Tibial artery (tissue), 4 donors: Measurements from ENCODE around the gene NARF.

Source experiments
- DNase-seq, 2 donors: peaks; one replicate each; pipeline ENCODE4 v3.0.0-alpha.2; 2019
- H3K27ac ChIP-seq, 2 donors: fragments of 200-600 bp; sonication (generic) in 1 of 2; 1 replicate in 1 of 2; 2 replicates in 1 of 2; pipeline ENCODE4 v1.5.1; 2018 to 2019; ENCODE audit warnings: mild to moderate bottlenecking in 1 of 2
- H3K27me3 ChIP-seq, 2 donors: fragments of 200-600 bp; sonication (generic) in 1 of 2; one replicate each; pipeline versions ENCODE4 v1.5.1 to v1.6.0; 2016 to 2019
- H3K36me3 ChIP-seq, 3 donors: fragments of 200-600 bp; sonication (generic) in 2 of 3; one replicate each; pipeline ENCODE4 v1.5.1; 2016 to 2019; ENCODE audit warnings: mild to moderate bottlenecking in 2 of 3
- H3K4me1 ChIP-seq, 4 donors: fragments of 200-600 bp; sonication (generic) in 2 of 4; 1 replicate in 3 of 4; 2 replicates in 1 of 4; pipeline ENCODE4 v1.5.1; 2016 to 2019
- H3K4me3 ChIP-seq, 2 donors: fragments of 200-600 bp; sonication (generic) in 1 of 2; 1 replicate in 1 of 2; 2 replicates in 1 of 2; pipeline ENCODE4 v1.5.1; 2018 to 2019; ENCODE audit warnings: mild to moderate bottlenecking in 2 of 2
- H3K9me3 ChIP-seq, 3 donors: fragments of 200-600 bp; sonication (generic) in 1 of 3; one replicate each; pipeline ENCODE4 v1.5.1; 2016 to 2019
- intact Hi-C: fragments of 100-400 bp; cut with DNase I; formaldehyde crosslinking; loops from one replicate; pipeline ENCODE4 v1.15.0; 2023; ENCODE audit warnings: low total_unique reads
- TF ChIP-seq, protein P1 (sequence below), 2 experiments: fragments of 200-600 bp in 1 of 2; fragments of 450-650 bp in 1 of 2; IDR thresholded peaks; one replicate each; pipeline ENCODE4 v1.5.1; 2017 to 2019; ENCODE audit warnings: antibody characterized with exemption in 2 of 2, mild to moderate bottlenecking in 1 of 2, moderate library complexity in 1 of 2

Gene NARF

DNA sequence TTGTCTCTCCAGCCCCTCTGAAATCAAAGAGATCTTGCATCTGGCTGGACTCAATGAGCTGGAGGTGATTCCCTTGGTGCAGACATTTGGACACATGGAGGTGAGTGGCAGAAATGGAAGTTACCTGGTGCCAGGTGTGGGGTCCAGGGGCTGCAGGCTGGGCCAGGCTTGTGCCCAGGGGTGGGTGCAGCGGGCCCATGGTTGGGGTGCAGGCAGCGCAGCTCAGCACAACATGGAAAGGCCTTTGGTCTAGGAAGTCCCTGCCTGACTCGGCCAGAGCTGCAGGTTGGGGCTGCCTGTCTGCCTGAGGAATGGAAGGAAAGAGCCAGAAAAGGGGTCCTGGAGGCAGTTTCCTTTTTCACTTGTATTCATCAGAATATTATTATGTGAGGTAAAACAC lies 30.0 kb upstream of the NARF start:
- no peak for DNase-seq
- Histone ChIP-seq H3K4me1 (peaks cover 0 to 19% (median 10%) of the 10 kb centered on the region in 4 donors), H3K9me3 (no peaks in the 10 kb centered on the region), H3K27me3 (no peaks in the 10 kb centered on the region), H3K4me3 (no peak overlapping the region), H3K27ac (no peak overlapping the region), H3K36me3 (peaks cover 0 to 45% (median 4%) of the 10 kb centered on the region in 3 donors)
- TF ChIP-seq, protein P1, sequence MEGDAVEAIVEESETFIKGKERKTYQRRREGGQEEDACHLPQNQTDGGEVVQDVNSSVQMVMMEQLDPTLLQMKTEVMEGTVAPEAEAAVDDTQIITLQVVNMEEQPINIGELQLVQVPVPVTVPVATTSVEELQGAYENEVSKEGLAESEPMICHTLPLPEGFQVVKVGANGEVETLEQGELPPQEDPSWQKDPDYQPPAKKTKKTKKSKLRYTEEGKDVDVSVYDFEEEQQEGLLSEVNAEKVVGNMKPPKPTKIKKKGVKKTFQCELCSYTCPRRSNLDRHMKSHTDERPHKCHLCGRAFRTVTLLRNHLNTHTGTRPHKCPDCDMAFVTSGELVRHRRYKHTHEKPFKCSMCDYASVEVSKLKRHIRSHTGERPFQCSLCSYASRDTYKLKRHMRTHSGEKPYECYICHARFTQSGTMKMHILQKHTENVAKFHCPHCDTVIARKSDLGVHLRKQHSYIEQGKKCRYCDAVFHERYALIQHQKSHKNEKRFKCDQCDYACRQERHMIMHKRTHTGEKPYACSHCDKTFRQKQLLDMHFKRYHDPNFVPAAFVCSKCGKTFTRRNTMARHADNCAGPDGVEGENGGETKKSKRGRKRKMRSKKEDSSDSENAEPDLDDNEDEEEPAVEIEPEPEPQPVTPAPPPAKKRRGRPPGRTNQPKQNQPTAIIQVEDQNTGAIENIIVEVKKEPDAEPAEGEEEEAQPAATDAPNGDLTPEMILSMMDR (IDR thresholded peaks at IDR 0.05), result no peak
- intact Hi-C loops, result loop anchor here (5.0 kb wide), 1 partner anchor 76 kb away; no protein-coding TSS in a partner anchor

DNA sequence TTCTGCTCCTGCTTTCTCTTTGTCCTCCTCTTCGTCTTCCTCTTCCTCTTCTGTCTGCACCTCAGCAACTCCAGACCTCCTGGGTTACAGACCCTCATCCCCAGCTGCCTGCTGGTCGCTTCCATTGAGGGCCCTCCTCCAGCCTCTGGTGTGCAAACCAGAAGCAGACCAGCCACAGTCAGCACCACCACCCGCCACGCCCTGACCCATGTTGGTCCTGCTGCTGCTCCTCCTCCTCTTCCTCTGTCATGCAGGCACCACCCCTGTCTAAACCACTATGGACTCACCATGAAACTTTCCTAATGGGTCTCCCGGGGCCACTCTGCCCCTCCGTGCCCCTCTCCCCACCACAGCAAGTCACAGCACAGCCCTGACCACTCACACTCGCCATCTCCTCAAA lies 28.7 kb upstream of the NARF start:
- TF ChIP-seq, protein P1 (IDR thresholded peaks at IDR 0.05), result no peak
- Histone ChIP-seq H3K36me3 (peaks cover 0 to 55% (median 4%) of the 10 kb centered on the region in 3 donors), H3K4me3 (no peak overlapping the region), H3K27ac (no peak overlapping the region), H3K4me1 (peaks cover 0 to 7% (median 3%) of the 10 kb centered on the region in 4 donors), H3K27me3 (no peaks in the 10 kb centered on the region), H3K9me3 (no peaks in the 10 kb centered on the region)
- no peak for DNase-seq
- intact Hi-C loops, result loop anchor here (5.0 kb wide), 1 partner anchor 78 kb away; no protein-coding TSS in a partner anchor

DNA sequence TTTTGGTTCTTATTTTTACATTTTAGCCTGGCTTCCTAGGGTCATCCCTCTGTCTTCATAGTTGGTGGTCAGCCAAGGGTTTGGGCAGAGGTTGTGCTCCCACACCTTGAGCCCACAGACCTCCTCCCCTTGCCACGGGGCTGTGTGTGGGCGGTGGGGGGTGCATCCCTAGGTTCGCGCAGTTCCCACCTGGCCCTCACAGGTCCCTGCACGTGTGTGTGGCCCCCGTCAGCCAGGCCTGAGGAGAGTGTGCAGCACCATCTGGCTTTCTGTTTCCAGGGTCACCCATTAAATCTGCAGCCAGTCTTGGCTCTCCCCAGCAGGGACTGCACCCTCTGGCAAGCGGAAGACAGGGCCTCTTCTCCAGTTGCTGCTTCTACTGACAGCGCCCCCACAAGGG lies 26.5 kb upstream of the NARF start:
- intact Hi-C loops, result no loop called here
- TF ChIP-seq, protein P1 (IDR thresholded peaks at IDR 0.05), result no peak

DNA sequence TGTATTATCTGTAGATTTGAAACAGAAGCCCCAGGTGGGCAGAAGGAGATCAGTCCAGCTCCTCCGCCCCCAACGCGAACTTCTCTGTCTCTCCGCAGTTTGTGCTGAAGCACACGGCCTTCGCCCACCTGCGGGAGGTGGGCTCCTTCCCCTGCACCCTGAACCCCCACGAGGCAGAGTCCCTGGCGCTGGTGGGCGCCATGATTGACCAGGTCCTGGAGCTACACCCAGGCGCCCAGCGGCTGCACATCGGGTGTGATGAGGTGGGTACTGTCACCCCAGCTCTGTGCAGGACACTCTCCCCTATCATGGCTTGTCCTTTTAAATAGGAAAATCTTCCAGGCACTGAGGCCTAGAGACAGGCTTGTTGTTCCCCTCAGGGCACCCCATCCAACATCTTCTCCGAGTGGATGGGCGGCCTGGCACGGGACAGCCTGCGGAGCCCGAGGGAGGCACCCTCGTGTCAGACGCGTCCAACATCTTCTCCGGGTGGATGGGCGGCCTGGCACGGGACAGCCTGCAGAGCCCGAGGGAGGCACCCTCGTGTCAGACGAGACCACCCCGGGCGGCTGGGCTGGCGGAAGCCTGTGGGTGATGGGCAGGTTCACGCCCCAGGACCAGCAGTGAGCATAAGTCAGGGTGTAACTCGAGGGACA lies 24.9 kb upstream of the NARF start:
- peaks cover 0 to 4% (median 0%) of the 10 kb centered on the region in 4 donors for H3K4me1 ChIP-seq
- no peak overlapping the region for H3K27ac ChIP-seq
- peaks cover 2 to 89% (median 15%) of the 10 kb centered on the region in 3 donors for H3K36me3 ChIP-seq
- intact Hi-C loops, result no loop called here
- no peaks in the 10 kb centered on the region for H3K27me3 ChIP-seq
- no peak overlapping the region for H3K4me3 ChIP-seq
- no peak for DNase-seq
- TF ChIP-seq, protein P1 (IDR thresholded peaks at IDR 0.05), result no peak
- H3K9me3 ChIP-seq, result no peaks in the 10 kb centered on the region

More for the DNA sequence above, 26.5 kb upstream of the NARF start:
- no peaks in the 10 kb centered on the region for H3K27me3 ChIP-seq
- H3K4me1 ChIP-seq, result peaks cover 0 to 4% (median 0%) of the 10 kb centered on the region in 4 donors
- H3K36me3 ChIP-seq, result peaks cover 4 to 77% (median 10%) of the 10 kb centered on the region in 3 donors
- DNase-seq, result no peak
- H3K9me3 ChIP-seq, result no peaks in the 10 kb centered on the region
- H3K4me3 ChIP-seq, result no peak overlapping the region
- no peak overlapping the region for H3K27ac ChIP-seq

DNA sequence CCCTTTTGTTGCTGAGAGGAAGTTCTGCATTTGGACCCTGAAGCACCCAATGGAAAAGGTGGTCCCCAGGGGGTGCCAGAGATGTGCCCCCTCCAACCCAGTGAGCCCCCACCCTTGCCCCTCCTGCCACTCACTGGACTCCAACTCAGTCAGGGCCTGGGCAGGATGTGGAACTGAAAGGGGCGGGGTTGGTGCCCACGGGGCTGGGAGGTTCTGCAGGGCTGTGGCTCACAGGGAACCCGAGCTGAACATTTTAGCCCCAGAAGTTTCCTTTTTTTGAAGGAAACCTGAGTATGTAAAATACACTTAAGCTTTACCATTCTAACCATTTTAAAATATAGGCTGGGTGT lies 24.4 kb upstream of the NARF start:
- peaks cover 0 to 89% (median 15%) of the 10 kb centered on the region in 3 donors for H3K36me3 ChIP-seq
- H3K4me1 ChIP-seq, result peaks cover 0 to 4% (median 0%) of the 10 kb centered on the region in 4 donors
- intact Hi-C loops, result no loop called here
- no peaks in the 10 kb centered on the region for H3K27me3 ChIP-seq
- TF ChIP-seq, protein P1 (IDR thresholded peaks at IDR 0.05), result no peak
- DNase-seq, result no peak
- no peak overlapping the region for H3K27ac ChIP-seq
- H3K9me3 ChIP-seq, result no peaks in the 10 kb centered on the region
- H3K4me3 ChIP-seq, result no peak overlapping the region
